HL-60 (cell line): ENCODE data around the gene HAP1.

Experiments
- DNase-seq, 2 experiments: peaks; one replicate each; pipeline ENCODE4 v3.0.0-alpha.2; 2010 to 2020; ENCODE audit warnings: low read depth in 1 of 2, low spot score in 1 of 2
- H3K27ac ChIP-seq: fragments of 250-450 bp; sonication (Bioruptor Pico); replicated peaks from 2 replicates; pipeline ENCODE4 v1.5.1; 2020; ENCODE audit warnings: mild to moderate bottlenecking, moderate library complexity
- H3K27me3 ChIP-seq: fragments of 250-450 bp; sonication (Bioruptor Pico); 2 replicates; pipeline ENCODE4 v1.5.1; 2021; ENCODE audit warnings: mild to moderate bottlenecking, moderate library complexity; ENCODE audit not compliant: insufficient read depth, poor library complexity, severe bottlenecking
- H3K4me3 ChIP-seq: replicated peaks from 2 replicates; pipeline ENCODE4 v1.5.1; 2011; ENCODE audit warnings: mild to moderate bottlenecking, control low read depth, low read length; ENCODE audit not compliant: insufficient read depth
- GABPA ChIP-seq: IDR thresholded peaks from 2 replicates; pipeline ENCODE4 v1.6.1; 2012; ENCODE audit warnings: low read depth
- POLR2AphosphoS5 ChIP-seq: IDR thresholded peaks from 2 replicates; pipeline ENCODE4 v1.6.1; 2012; ENCODE audit warnings: low read depth
- SPI1 ChIP-seq: IDR thresholded peaks from 2 replicates; pipeline ENCODE4 v1.6.1; 2012; ENCODE audit warnings: low read depth, mild to moderate bottlenecking, borderline replicate concordance
- TF ChIP-seq, protein P1 (sequence below): IDR thresholded peaks from one replicate; pipeline ENCODE4 v1.5.1; 2011; ENCODE audit warnings: low read length, control low read depth, inconsistent platforms; ENCODE audit not compliant: insufficient read depth
- TF ChIP-seq, protein P2 (sequence below): IDR thresholded peaks from 2 replicates; pipeline ENCODE4 v1.6.1; 2012; ENCODE audit warnings: low read depth; ENCODE audit not compliant: insufficient replicate concordance

Gene HAP1

DNA sequence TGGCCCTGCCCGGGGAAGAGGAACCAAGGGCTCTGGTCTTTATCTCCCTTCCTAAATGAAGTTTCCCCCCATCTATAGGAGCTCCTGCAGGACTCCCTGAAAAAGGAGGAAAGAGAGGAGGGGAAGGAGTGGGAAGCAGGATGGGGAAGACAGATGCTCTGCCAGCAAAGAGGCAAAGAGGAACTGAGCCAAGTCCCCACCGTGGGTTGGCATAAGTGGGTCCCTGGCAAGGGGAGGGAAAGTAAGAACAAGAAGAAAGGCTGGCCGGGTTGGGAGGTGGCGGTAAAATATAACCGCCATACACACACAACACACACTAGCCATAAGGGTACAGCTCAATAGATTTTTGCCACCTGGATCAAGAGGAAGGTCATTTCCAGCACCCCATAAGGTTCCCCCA is 51.8 kb downstream of the HAP1 start:
- H3K27ac ChIP-seq, result no peak overlapping the region
- no peak for DNase-seq
- H3K27me3 ChIP-seq, result no peaks in the 10 kb centered on the region
- TF ChIP-seq GABPA, result no peak
- TF ChIP-seq SPI1, result peak; percentile 44; the same call in 1 of the 2 replicates
- H3K4me3 ChIP-seq, result no peak overlapping the region

DNA sequence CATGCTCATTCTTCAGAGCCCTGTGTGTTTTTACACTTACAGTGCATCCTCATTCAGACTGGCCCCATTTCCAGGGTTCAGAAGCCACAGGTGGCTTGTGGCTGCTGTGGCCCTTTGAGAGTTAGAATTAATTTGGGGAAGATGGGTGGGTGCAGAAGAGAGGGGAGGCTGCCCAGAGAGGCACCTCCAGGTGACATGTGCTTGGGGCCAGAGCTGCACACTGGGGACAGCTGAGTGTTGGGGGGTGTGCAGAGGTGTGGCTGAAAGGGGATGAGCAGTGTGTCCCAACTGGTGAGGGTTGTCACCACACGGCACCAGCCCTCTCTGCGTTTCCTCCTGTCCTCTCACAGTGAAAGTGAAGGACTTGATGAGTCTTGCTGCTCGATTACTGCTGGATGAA is 52.7 kb downstream of the HAP1 start:
- H3K27ac ChIP-seq, result no peak overlapping the region
- TF ChIP-seq, protein P1, sequence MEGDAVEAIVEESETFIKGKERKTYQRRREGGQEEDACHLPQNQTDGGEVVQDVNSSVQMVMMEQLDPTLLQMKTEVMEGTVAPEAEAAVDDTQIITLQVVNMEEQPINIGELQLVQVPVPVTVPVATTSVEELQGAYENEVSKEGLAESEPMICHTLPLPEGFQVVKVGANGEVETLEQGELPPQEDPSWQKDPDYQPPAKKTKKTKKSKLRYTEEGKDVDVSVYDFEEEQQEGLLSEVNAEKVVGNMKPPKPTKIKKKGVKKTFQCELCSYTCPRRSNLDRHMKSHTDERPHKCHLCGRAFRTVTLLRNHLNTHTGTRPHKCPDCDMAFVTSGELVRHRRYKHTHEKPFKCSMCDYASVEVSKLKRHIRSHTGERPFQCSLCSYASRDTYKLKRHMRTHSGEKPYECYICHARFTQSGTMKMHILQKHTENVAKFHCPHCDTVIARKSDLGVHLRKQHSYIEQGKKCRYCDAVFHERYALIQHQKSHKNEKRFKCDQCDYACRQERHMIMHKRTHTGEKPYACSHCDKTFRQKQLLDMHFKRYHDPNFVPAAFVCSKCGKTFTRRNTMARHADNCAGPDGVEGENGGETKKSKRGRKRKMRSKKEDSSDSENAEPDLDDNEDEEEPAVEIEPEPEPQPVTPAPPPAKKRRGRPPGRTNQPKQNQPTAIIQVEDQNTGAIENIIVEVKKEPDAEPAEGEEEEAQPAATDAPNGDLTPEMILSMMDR, result no peak
- no peak for TF ChIP-seq SPI1
- no peak for TF ChIP-seq POLR2AphosphoS5
- no peak for TF ChIP-seq GABPA
- TF ChIP-seq, protein P2, sequence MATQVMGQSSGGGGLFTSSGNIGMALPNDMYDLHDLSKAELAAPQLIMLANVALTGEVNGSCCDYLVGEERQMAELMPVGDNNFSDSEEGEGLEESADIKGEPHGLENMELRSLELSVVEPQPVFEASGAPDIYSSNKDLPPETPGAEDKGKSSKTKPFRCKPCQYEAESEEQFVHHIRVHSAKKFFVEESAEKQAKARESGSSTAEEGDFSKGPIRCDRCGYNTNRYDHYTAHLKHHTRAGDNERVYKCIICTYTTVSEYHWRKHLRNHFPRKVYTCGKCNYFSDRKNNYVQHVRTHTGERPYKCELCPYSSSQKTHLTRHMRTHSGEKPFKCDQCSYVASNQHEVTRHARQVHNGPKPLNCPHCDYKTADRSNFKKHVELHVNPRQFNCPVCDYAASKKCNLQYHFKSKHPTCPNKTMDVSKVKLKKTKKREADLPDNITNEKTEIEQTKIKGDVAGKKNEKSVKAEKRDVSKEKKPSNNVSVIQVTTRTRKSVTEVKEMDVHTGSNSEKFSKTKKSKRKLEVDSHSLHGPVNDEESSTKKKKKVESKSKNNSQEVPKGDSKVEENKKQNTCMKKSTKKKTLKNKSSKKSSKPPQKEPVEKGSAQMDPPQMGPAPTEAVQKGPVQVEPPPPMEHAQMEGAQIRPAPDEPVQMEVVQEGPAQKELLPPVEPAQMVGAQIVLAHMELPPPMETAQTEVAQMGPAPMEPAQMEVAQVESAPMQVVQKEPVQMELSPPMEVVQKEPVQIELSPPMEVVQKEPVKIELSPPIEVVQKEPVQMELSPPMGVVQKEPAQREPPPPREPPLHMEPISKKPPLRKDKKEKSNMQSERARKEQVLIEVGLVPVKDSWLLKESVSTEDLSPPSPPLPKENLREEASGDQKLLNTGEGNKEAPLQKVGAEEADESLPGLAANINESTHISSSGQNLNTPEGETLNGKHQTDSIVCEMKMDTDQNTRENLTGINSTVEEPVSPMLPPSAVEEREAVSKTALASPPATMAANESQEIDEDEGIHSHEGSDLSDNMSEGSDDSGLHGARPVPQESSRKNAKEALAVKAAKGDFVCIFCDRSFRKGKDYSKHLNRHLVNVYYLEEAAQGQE, result no peak
- no peak for DNase-seq
- H3K27me3 ChIP-seq, result no peaks in the 10 kb centered on the region
- H3K4me3 ChIP-seq, result no peak overlapping the region

DNA sequence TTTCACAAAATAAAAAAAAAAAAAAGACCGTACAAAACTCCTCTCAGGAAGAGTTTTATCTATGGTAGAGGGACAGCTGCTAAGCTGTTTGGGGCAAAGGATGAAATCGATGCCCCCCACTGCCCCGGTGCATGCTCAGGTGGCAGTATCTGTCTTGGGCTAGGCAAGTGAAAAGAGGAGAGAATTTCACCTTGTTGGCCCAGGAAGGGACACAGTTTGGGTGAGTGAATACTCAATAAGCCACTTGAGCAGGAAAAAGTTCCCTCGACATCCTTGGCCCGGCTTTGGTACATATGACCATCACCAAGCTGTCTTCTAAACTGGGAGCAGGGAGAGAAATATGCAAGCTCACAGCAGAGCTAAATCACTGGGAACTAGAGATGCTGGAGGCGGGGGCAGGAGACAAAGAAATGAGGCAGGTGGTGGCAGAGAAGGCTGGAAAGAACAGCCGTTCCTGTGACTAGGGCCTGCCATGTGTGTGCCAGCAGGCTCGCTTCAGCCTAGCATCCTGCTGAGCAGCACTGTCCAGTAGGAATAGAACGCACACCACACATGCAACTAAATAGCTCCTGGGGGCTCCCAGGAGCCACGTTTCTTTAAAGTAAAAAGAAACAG is 53.9 kb downstream of the HAP1 start:
- TF ChIP-seq, protein P1, result no peak
- TF ChIP-seq, protein P2, result no peak
- TF ChIP-seq GABPA, result no peak
- TF ChIP-seq POLR2AphosphoS5, result no peak
- no peak for TF ChIP-seq SPI1
- H3K27ac ChIP-seq, result no peak overlapping the region
- no peaks in the 10 kb centered on the region for H3K27me3 ChIP-seq
- no peak overlapping the region for H3K4me3 ChIP-seq
- no peak for DNase-seq

DNA sequence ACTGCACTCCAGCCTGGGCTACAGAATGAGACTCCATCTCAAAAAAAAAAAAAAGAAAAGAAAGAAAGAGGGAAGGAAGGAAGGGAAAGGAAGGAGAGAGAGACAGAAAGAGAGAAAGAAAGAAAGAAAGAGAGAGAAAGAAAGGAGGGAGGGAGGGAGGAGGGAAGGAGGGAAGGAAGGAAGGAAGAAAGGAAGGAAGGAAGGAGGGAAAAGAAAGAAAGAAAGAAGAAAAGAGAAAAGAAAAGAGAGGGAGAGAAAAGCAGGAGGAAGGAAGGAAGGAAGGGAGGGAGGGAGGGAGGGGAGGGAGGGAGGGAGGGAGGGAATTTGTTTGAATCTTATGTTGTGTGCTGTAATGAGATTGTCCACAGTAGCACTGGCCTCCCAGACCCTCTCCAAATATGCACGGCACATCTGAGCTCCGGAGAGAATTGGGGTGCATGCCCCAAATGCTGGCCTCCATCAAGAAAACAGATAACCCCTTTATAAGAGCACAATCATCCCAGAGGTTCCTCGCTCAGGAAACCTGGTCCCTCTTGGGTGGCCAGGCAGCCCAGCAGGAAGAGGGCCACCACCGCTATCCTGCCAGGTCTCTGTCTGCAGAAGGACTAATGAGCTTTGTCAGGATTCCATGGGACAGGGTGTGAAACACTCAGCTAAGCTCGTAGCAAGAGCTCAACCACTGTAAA is 54.6 kb downstream of the HAP1 start:
- TF ChIP-seq, protein P1, result no peak
- TF ChIP-seq, protein P2, result no peak
- no peaks in the 10 kb centered on the region for H3K27me3 ChIP-seq
- DNase-seq, result no peak
- no peak overlapping the region for H3K4me3 ChIP-seq
- no peak overlapping the region for H3K27ac ChIP-seq
